ENCODE measurements around the gene SPG7. TPM values are rescaled to one million over a fixed set of nuclear protein-coding genes. Genes with fewer than 3 reads are reported as not detected.

Gene SPG7
- total and polyA plus RNA-seq, 4 donors = 81.4 to 150 (median 113) TPM

DNA sequence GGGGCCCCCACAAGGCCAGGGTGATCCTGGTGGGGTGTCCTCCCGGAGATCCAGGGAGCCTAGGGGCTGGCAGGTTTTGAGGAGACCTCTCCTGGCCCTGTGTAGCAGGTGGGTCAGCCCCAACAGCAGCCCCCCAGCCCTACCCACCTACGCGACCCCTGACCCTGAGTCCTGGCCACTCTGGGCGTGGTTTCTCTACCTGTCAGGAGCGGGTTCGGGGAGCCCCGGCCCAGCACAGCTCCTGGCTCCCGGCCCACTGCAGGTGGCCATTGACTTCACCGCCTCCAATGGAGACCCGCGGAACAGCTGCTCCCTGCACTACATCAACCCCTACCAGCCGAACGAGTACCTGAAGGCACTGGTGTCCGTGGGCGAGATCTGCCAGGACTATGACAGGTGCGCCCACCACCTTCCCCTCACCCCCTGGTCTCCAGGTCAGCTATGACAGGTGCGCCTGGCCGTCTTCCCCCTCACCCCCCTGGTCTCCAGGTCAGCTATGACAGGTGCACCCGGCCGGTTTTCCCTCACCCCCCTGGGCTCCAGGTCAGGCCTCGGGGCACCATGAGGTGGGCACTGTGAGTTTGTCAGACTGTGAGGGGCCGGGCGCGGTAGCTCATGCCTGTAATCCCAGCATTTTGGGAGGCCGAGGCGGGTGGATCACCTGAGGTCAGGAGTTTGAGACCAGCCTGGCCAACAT is 80.4 kb downstream of the SPG7 start:
- Histone ChIP-seq H3K27me3 (ENCODE audit: control insufficient read depth, insufficient read depth, low read length) (no peaks in the 10 kb centered on the region), H3K27ac (ENCODE audit: low read depth, low read length) (no peak overlapping the region), H3K4me1 (ENCODE audit: control insufficient read depth, insufficient read depth, low read length) (no peaks in the 10 kb centered on the region), H3K9me3 (ENCODE audit: control insufficient read depth, insufficient read depth, low read length) (no peaks in the 10 kb centered on the region), H3K4me3 (ENCODE audit: low read depth, low read length) (no peak overlapping the region), H3K36me3 (ENCODE audit: control insufficient read depth, insufficient read depth, low read length) (peaks cover 52% of the 10 kb centered on the region)
- DNase-seq (ENCODE audit: low read depth in 4 of 6, low spot score in 6 of 6) = no peak
- 96% methylated on average over 18 of the region's 26 CpGs for WGBS (ENCODE audit: insufficient coverage)

GRCh38 chr16:89589241-89589926 is 81.2 kb downstream of the SPG7 start:
- Histone ChIP-seq H3K36me3 (ENCODE audit: control insufficient read depth, insufficient read depth, low read length) (peaks cover 47% of the 10 kb centered on the region), H3K27me3 (ENCODE audit: control insufficient read depth, insufficient read depth, low read length) (no peaks in the 10 kb centered on the region), H3K27ac (ENCODE audit: low read depth, low read length) (no peak overlapping the region), H3K4me3 (ENCODE audit: low read depth, low read length) (no peak overlapping the region), H3K9me3 (ENCODE audit: control insufficient read depth, insufficient read depth, low read length) (no peaks in the 10 kb centered on the region), H3K4me1 (ENCODE audit: control insufficient read depth, insufficient read depth, low read length) (no peaks in the 10 kb centered on the region)
- 89% methylated on average over 20 of the region's 21 CpGs for WGBS (ENCODE audit: insufficient coverage)
- no peak for DNase-seq (ENCODE audit: low read depth in 4 of 6, low spot score in 6 of 6)

DNA sequence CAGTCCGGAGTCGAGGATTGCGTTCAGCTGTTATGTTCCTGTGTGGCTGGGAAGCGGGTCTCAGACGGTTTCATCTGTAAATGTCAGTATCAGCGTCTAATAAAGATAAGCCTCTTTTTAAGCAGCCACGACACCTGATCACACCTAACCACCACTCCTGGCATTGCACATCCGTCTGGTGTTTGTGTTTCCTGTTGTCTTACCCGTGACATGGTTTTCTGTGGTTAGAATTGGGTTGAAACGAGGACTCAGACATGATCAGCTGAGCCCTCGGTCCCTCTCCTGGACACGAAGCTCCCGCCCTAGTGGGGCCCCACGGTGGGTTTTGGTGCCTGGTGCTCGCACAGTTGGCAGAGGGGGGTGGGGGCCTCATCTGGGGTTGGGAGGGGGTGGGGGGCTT is 85.6 kb downstream of the SPG7 start:
- WGBS (ENCODE audit: insufficient coverage) = 100% methylated on average over 1 of the region's 15 CpGs
- peaks cover 45% of the 10 kb centered on the region for H3K36me3 ChIP-seq (ENCODE audit: control insufficient read depth, insufficient read depth, low read length)
- H3K4me1 ChIP-seq (ENCODE audit: control insufficient read depth, insufficient read depth, low read length) = no peaks in the 10 kb centered on the region
- no peaks in the 10 kb centered on the region for H3K9me3 ChIP-seq (ENCODE audit: control insufficient read depth, insufficient read depth, low read length)
- DNase-seq (ENCODE audit: low read depth in 4 of 6, low spot score in 6 of 6) = no peak
- no peak overlapping the region for H3K27ac ChIP-seq (ENCODE audit: low read depth, low read length)
- no peak overlapping the region for H3K4me3 ChIP-seq (ENCODE audit: low read depth, low read length)
- no peaks in the 10 kb centered on the region for H3K27me3 ChIP-seq (ENCODE audit: control insufficient read depth, insufficient read depth, low read length)

DNA sequence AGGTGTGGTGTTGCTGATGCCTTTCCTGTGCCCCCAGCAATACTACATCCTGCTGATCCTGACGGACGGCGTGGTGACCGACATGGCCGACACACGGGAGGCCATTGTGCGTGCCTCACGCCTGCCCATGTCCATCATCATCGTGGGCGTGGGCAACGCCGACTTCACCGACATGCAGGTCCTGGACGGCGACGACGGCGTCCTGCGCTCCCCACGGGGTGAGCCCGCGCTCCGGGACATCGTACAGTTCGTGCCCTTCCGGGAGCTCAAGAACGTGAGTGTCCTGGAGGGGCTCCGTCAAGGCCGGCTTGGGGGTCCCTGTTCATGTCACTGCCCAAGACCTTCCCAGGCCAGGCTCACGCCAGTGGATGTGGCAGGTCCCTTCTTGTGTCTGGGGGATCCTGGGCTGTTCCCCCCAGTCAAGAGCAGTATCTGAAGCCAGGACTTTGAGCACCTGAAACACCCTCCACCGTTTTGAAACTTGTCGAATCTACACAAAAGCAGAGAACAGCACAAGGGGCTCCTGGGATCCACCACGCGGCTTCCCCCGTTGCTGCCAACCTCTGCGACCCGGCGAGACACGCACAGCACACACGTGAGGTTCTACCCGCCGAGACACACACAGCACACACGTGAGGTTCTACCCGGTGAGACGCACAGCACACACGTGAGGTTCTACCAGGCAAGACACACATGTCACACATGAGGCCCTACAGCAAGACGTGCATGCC is 87.3 kb downstream of the SPG7 start:
- Histone ChIP-seq H3K4me3 (ENCODE audit: low read depth, low read length) (no peak overlapping the region), H3K9me3 (ENCODE audit: control insufficient read depth, insufficient read depth, low read length) (no peaks in the 10 kb centered on the region), H3K4me1 (ENCODE audit: control insufficient read depth, insufficient read depth, low read length) (no peaks in the 10 kb centered on the region), H3K27me3 (ENCODE audit: control insufficient read depth, insufficient read depth, low read length) (no peaks in the 10 kb centered on the region), H3K27ac (ENCODE audit: low read depth, low read length) (no peak overlapping the region), H3K36me3 (ENCODE audit: control insufficient read depth, insufficient read depth, low read length) (peaks cover 35% of the 10 kb centered on the region)
- DNase-seq (ENCODE audit: low read depth in 4 of 6, low spot score in 6 of 6) = no peak
- 96% methylated on average over 47 of the region's 47 CpGs for WGBS (ENCODE audit: insufficient coverage)

DNA sequence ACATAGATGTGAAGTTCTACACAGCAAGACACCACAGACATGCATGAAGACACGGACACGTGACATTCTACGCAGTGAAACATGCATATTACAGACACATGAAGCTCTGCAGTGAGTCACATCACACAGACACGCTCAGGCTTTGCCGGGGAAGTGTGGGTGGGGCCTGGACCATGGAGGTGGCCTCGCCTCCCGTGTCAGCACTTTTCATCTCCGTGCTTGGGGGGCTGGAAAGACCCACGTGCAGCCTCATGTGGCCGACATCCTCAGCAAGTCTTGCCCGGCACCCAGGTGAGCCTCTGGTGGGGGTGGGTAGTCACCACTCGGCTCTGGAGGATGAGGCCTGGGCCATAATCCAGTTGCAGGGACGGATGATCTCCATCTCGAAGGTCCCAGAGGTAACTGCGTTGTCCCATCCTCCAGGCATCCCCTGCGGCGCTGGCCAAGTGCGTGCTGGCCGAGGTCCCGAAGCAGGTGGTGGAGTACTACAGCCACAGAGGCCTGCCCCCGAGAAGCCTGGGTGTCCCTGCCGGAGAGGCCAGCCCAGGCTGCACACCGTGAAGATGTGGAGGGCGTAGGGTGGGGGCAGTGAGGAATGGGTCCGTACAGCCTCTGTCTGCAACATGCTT is 88.0 kb downstream of the SPG7 start:
- 86% methylated on average over 21 of the region's 25 CpGs for WGBS (ENCODE audit: insufficient coverage)
- no peaks in the 10 kb centered on the region for H3K4me1 ChIP-seq (ENCODE audit: control insufficient read depth, insufficient read depth, low read length)
- no peaks in the 10 kb centered on the region for H3K9me3 ChIP-seq (ENCODE audit: control insufficient read depth, insufficient read depth, low read length)
- no peak overlapping the region for H3K27ac ChIP-seq (ENCODE audit: low read depth, low read length)
- H3K4me3 ChIP-seq (ENCODE audit: low read depth, low read length) = no peak overlapping the region
- H3K36me3 ChIP-seq (ENCODE audit: control insufficient read depth, insufficient read depth, low read length) = peaks cover 31% of the 10 kb centered on the region
- DNase-seq (ENCODE audit: low read depth in 4 of 6, low spot score in 6 of 6) = no peak
- no peaks in the 10 kb centered on the region for H3K27me3 ChIP-seq (ENCODE audit: control insufficient read depth, insufficient read depth, low read length)

DNA sequence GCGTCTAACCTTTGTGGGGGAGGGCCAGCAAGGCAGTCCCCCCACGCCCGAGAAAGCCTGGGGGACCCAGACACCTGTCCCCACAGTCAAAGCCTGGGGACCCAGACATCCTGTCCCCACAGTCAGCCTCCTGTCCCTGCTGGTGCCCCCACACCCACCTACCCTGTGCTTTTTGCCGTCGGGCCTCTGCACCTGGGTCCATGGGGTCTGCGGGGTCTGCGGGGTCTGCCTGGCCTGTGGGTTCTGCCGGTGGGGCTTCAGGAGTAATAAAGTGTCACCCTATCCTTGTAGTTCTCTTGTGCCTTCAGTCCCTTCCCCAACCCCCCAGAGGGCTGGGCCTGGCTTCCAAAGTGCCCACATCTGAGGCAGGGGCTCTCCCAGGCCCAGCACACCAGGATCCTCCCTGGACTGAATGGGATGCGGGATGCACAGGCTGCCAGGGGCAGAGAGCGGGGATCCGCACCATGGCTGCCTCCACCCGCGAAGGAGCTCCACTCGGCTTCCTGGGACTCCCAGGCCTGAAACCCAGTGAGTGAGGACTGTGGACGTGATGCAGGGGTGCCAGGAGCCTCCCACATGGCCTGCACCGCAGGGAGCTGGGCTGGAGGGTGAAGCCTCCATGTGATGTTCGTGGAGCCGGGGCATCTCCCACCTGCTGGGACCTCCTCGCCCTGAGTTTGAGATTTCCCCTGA is 88.9 kb downstream of the SPG7 start:
- Histone ChIP-seq H3K36me3 (ENCODE audit: control insufficient read depth, insufficient read depth, low read length) (peaks cover 29% of the 10 kb centered on the region), H3K4me1 (ENCODE audit: control insufficient read depth, insufficient read depth, low read length) (peaks cover 3% of the 10 kb centered on the region), H3K27ac (ENCODE audit: low read depth, low read length) (no peak overlapping the region), H3K9me3 (ENCODE audit: control insufficient read depth, insufficient read depth, low read length) (no peaks in the 10 kb centered on the region), H3K4me3 (ENCODE audit: low read depth, low read length) (no peak overlapping the region), H3K27me3 (ENCODE audit: control insufficient read depth, insufficient read depth, low read length) (no peaks in the 10 kb centered on the region)
- no peak for DNase-seq (ENCODE audit: low read depth in 4 of 6, low spot score in 6 of 6)
- whole genome bisulfite sequencing (ENCODE audit: insufficient coverage) = 87% methylated on average over 18 of the region's 19 CpGs

DNA sequence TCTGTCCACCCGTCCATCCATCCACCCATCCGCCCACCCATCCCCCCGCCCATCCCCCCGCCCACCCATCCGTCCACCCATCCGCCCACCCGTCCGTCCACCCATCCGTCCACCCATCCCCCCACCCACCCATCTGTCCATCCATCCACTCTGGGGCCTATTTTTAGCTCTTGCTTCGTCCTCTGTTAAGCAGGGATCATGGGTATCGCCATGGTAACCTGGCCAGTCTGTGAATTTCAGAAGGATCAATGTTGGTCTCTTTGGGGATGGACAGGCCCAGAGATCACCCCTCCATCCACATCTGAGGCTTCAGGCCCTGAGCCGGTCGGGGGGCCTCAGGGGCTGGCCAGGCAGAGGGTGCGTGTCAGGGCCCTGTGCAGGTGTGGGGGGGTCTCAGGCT is 90.0 kb downstream of the SPG7 start:
- no peaks in the 10 kb centered on the region for H3K27me3 ChIP-seq (ENCODE audit: control insufficient read depth, insufficient read depth, low read length)
- H3K36me3 ChIP-seq (ENCODE audit: control insufficient read depth, insufficient read depth, low read length) = peaks cover 29% of the 10 kb centered on the region
- no CpG with 5 or more reads among the region's 14 CpGs for WGBS (ENCODE audit: insufficient coverage)
- no peak overlapping the region for H3K27ac ChIP-seq (ENCODE audit: low read depth, low read length)
- no peak overlapping the region for H3K4me3 ChIP-seq (ENCODE audit: low read depth, low read length)
- no peaks in the 10 kb centered on the region for H3K9me3 ChIP-seq (ENCODE audit: control insufficient read depth, insufficient read depth, low read length)
- H3K4me1 ChIP-seq (ENCODE audit: control insufficient read depth, insufficient read depth, low read length) = peaks cover 12% of the 10 kb centered on the region
- DNase-seq (ENCODE audit: low read depth in 4 of 6, low spot score in 6 of 6) = peak in 2 of 6 donors; percentile 37 to 70

- 40% methylated on average over 7 of the region's 8 CpGs for WGBS (ENCODE audit: insufficient coverage)
- Histone ChIP-seq H3K4me1 (ENCODE audit: control insufficient read depth, insufficient read depth, low read length) (peaks cover 12% of the 10 kb centered on the region), H3K4me3 (ENCODE audit: low read depth, low read length) (no peak overlapping the region), H3K27me3 (ENCODE audit: control insufficient read depth, insufficient read depth, low read length) (no peaks in the 10 kb centered on the region), H3K9me3 (ENCODE audit: control insufficient read depth, insufficient read depth, low read length) (no peaks in the 10 kb centered on the region), H3K27ac (ENCODE audit: low read depth, low read length) (no peak overlapping the region), H3K36me3 (ENCODE audit: control insufficient read depth, insufficient read depth, low read length) (peaks cover 26% of the 10 kb centered on the region)
- no peak for DNase-seq (ENCODE audit: low read depth in 4 of 6, low spot score in 6 of 6)
These were observed 91.3 kb downstream of the SPG7 start for GRCh38 chr16:89599451-89599858.

- Histone ChIP-seq H3K4me3 (ENCODE audit: low read depth, low read length) (no peak overlapping the region), H3K36me3 (ENCODE audit: control insufficient read depth, insufficient read depth, low read length) (peaks cover 26% of the 10 kb centered on the region), H3K9me3 (ENCODE audit: control insufficient read depth, insufficient read depth, low read length) (no peaks in the 10 kb centered on the region), H3K4me1 (ENCODE audit: control insufficient read depth, insufficient read depth, low read length) (peaks cover 12% of the 10 kb centered on the region), H3K27ac (ENCODE audit: low read depth, low read length) (no peak overlapping the region), H3K27me3 (ENCODE audit: control insufficient read depth, insufficient read depth, low read length) (no peaks in the 10 kb centered on the region)
- no peak for DNase-seq (ENCODE audit: low read depth in 4 of 6, low spot score in 6 of 6)
- WGBS (ENCODE audit: insufficient coverage) = 76% methylated on average over 10 of the region's 10 CpGs
These were observed 91.7 kb downstream of the SPG7 start for GRCh38 chr16:89599902-89600301.
